ENCODE measurements around the gene ADIPOQ.
"Not testable (repeated sequence)": the region's sequence is repeated elsewhere in the genome, so short reads cannot be mapped to it uniquely, and the experiment has no call there.

ADIPOQ gene

GRCh38 chr3:186826976-186827857, 15.3 kb upstream of the ADIPOQ start:
- peak; percentile 97 for DNase-seq

GRCh38 chr3:186828340-186828739, 14.2 kb upstream of the ADIPOQ start:
- peak; percentile 38 for DNase-seq

GRCh38 chr3:186831798-186832197, 10.7 kb upstream of the ADIPOQ start:
- DNase-seq, result no peak

GRCh38 chr3:186832276-186832675, 10.2 kb upstream of the ADIPOQ start:
- no peak for DNase-seq

GRCh38 chr3:186839874-186840641, 2.5 kb upstream of the ADIPOQ start:
- DNase-seq, result no peak

- no peak for DNase-seq
Measured at GRCh38 chr3:186841620-186842019, 890 bp upstream of the ADIPOQ start.

GRCh38 chr3:186843039-186843432, 526 bp downstream of the ADIPOQ start:
- DNase-seq, result no peak

- no peak for DNase-seq
Measured at GRCh38 chr3:186844908-186845307, 2.4 kb downstream of the ADIPOQ start.

- peak; percentile 60 for DNase-seq
Measured at GRCh38 chr3:186845756-186846155, 3.2 kb downstream of the ADIPOQ start.

GRCh38 chr3:186847437-186847836, 4.9 kb downstream of the ADIPOQ start:
- no peak for DNase-seq

- DNase-seq, result peak; percentile 83
Measured at GRCh38 chr3:186849374-186849975, 7.0 kb downstream of the ADIPOQ start.

GRCh38 chr3:186851835-186852234, 9.3 kb downstream of the ADIPOQ start:
- DNase-seq, result not testable (repeated sequence)

- DNase-seq, result no peak
Measured at GRCh38 chr3:186852994-186853393, 10.5 kb downstream of the ADIPOQ start.

- DNase-seq, result no peak
Measured at GRCh38 chr3:186854146-186854545, 11.6 kb downstream of the ADIPOQ start.

- DNase-seq, result no peak
Measured at GRCh38 chr3:186854954-186855353, 12.4 kb downstream of the ADIPOQ start.

- no peak for DNase-seq
Measured at GRCh38 chr3:186857743-186858142, 15.2 kb downstream of the ADIPOQ start.

- DNase-seq, result not testable (repeated sequence)
Measured at GRCh38 chr3:186865215-186865853, 22.8 kb downstream of the ADIPOQ start.

- not testable (repeated sequence) for DNase-seq
Measured at GRCh38 chr3:186866095-186866494, 23.6 kb downstream of the ADIPOQ start.

- DNase-seq, result no peak
Measured at GRCh38 chr3:186869253-186870100, 27.0 kb downstream of the ADIPOQ start.

GRCh38 chr3:186870421-186871201, 28.1 kb downstream of the ADIPOQ start:
- no peak for DNase-seq

GRCh38 chr3:186871403-186871924, 29.0 kb downstream of the ADIPOQ start:
- DNase-seq, result no peak
